T-helper 2 cell treated with Interferon-gamma antibody and Interleukin-4, amounts not matched to agents 5 μg/mL and 100 μg/mL, for 36 hours (primary cell): Measurements from ENCODE around the gene CD99.
"Not testable (repeated sequence)": the region's sequence is repeated elsewhere in the genome, so short reads cannot be mapped to it uniquely, and the experiment has no call there.

Experiments
- DNase-seq: peaks from one replicate; pipeline ENCODE4 v3.0.0; 2021; ENCODE audit warnings: low spot score
- H3K27ac Mint-ChIP-seq: one replicate; pipeline ENCODE4 v1.8.0; 2021; ENCODE audit warnings: mild to moderate bottlenecking, mixed read lengths
- H3K27me3 Mint-ChIP-seq: one replicate; pipeline ENCODE4 v1.8.0; 2021; ENCODE audit warnings: low read depth, mixed read lengths
- H3K36me3 Mint-ChIP-seq: one replicate; pipeline ENCODE4 v1.8.0; 2021; ENCODE audit warnings: low read depth, mixed read lengths
- H3K4me1 Mint-ChIP-seq: one replicate; pipeline ENCODE4 v1.8.0; 2021; ENCODE audit warnings: low read depth, mixed read lengths
- H3K4me3 Mint-ChIP-seq: one replicate; pipeline ENCODE4 v1.8.0; 2022; ENCODE audit warnings: mild to moderate bottlenecking, moderate library complexity, mixed read lengths
- H3K9me3 Mint-ChIP-seq: one replicate; pipeline ENCODE4 v1.8.0; 2021; ENCODE audit warnings: mixed read lengths

The CD99 gene

DNA sequence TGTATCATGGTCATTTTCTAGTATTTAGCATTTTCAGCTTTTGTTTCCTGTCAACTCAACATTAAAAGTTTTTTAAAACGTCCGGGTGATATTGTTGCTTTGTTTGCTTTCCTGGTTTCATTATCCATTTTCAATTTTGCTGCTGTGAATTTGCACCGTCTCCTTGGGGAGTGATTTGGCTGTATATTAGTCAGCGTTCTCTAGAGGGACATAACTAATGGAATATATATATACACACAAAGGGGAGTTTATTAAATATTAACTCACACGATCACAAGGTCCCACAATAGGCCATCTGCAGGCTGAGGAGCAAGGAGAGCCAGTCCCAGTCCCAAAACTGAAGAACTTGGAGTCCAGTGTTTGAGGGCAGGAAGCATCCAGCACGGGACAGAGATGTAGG lies 55.2 kb downstream of the CD99 start:
- not testable (repeated sequence) for H3K4me1 Mint-ChIP-seq, H3K27ac Mint-ChIP-seq, H3K4me3 Mint-ChIP-seq, H3K27me3 Mint-ChIP-seq, H3K9me3 Mint-ChIP-seq, DNase-seq
- peaks cover 16% of the 10 kb centered on the region for H3K36me3 Mint-ChIP-seq

DNA sequence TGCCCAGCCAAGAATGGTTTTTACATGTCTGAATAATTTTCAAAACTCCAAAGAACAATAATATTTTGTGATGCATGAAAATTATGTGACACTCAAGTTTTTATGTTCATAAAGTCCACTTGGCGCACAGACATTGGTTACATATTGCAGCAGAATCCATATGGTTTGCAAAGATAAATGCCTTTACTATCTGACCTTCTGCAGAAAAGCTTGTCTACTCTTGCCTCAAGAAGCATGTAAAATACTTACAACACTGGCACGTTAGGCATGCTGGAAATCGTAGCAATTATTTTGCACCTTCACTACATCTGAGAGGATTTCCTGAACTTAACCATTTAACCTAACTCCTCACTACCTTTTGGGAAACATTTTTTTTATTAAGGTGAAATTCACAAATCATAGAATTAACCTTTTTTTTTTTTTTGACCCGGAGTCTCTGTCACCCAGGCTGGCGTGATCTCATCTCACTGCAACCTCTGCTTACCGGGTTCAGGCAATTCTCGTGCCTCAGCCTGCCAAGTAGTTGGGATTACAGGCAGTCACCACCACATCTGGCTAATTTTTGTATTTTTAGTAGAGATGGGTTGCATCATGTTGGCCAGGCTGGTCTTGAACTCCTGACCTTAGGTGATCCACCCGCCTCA lies 57.2 kb downstream of the CD99 start:
- no peaks in the 10 kb centered on the region for H3K4me1 Mint-ChIP-seq
- H3K9me3 Mint-ChIP-seq: no peaks in the 10 kb centered on the region
- no peak for DNase-seq
- H3K27ac Mint-ChIP-seq: no peak overlapping the region
- peaks cover 6% of the 10 kb centered on the region for H3K27me3 Mint-ChIP-seq
- H3K4me3 Mint-ChIP-seq: no peak overlapping the region
- peaks cover 3% of the 10 kb centered on the region for H3K36me3 Mint-ChIP-seq

- H3K4me1 Mint-ChIP-seq: no peaks in the 10 kb centered on the region
- no peak overlapping the region for H3K27ac Mint-ChIP-seq
These were observed 57.7 kb downstream of the CD99 start for GRCh38 chrX:2748815-2749188.

DNA sequence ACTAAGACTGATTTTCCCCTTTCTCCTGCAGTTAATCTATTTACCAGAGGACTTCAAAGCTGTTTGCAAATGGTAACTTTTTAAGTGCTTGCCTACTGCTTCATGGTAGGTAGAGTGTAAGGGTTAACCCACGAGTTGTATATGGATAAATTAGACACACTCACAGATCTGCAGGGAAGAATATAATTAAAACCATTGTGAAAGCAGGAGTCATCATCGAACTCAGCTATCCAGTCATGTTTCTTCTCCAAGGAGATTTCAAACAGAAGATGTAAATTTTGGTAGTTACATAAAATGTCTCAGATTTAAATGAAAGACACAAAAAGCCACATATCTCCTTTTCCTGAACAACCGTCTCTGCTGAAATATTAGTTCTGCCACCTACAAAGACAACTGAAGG lies 60.2 kb downstream of the CD99 start:
- Mint-ChIP-seq H3K27me3 (peaks cover 6% of the 10 kb centered on the region), H3K4me1 (no peaks in the 10 kb centered on the region), H3K27ac (no peak overlapping the region), H3K4me3 (no peak overlapping the region), H3K9me3 (no peaks in the 10 kb centered on the region), H3K36me3 (no peaks in the 10 kb centered on the region)
- DNase-seq: no peak

More at GRCh38 chrX:2748815-2749188, 57.7 kb downstream of the CD99 start:
- DNase-seq: no peak
- no peaks in the 10 kb centered on the region for H3K9me3 Mint-ChIP-seq
- peaks cover 6% of the 10 kb centered on the region for H3K27me3 Mint-ChIP-seq
- no peak overlapping the region for H3K4me3 Mint-ChIP-seq
- H3K36me3 Mint-ChIP-seq: no peaks in the 10 kb centered on the region

DNA sequence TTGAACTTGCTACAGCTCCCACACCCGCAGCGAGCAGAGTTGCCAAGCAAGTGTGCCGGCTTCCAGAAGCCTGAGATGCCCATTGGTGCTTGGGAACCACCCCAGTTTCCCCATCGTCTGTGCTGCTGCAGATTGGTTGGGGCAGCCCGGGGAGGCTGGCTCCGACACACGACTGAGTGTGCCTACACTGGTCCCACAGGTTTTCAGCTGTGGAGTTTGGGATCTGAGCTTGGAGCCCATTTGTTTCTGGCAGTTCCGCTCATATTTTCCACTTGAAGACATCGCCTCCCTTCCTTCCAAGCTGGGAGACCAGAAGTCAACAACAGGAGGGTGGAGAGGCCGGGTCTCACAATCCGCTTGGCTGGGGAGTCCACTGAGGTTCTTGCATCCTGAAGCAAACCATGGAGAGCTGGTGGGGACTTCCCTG lies 60.8 kb downstream of the CD99 start, which contains the start of gene XG:
Gene XG, plus strand, starts transcription at position 167 of the 427 bp plus-strand sequence. Its CDS starts 235 bp downstream, at position 402.
- not testable (repeated sequence) for H3K9me3 Mint-ChIP-seq, H3K27me3 Mint-ChIP-seq, DNase-seq, H3K4me1 Mint-ChIP-seq, H3K36me3 Mint-ChIP-seq, H3K4me3 Mint-ChIP-seq, H3K27ac Mint-ChIP-seq

DNA sequence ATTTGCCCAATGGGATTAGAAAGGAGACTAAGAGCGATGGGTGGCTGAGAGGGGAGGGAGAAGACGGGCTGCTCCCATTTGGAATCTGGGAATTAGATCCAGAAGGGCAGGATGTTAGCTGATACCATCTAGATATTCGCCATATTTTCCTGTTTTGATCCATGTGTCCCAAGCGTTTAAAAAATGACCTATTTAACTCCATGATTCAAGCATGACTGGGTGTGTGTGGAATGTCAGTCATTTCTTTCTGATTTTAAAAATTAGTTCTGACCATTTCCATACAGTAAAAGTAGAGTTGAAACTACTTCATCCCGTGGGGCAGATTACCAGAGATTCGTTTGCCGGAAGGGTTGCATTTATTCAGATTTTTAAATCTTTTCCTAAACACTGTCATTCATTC lies 61.3 kb downstream of the CD99 start:
- H3K27me3 Mint-ChIP-seq, H3K4me1 Mint-ChIP-seq, H3K36me3 Mint-ChIP-seq, H3K27ac Mint-ChIP-seq, H3K9me3 Mint-ChIP-seq, DNase-seq, H3K4me3 Mint-ChIP-seq: not testable (repeated sequence)

DNA sequence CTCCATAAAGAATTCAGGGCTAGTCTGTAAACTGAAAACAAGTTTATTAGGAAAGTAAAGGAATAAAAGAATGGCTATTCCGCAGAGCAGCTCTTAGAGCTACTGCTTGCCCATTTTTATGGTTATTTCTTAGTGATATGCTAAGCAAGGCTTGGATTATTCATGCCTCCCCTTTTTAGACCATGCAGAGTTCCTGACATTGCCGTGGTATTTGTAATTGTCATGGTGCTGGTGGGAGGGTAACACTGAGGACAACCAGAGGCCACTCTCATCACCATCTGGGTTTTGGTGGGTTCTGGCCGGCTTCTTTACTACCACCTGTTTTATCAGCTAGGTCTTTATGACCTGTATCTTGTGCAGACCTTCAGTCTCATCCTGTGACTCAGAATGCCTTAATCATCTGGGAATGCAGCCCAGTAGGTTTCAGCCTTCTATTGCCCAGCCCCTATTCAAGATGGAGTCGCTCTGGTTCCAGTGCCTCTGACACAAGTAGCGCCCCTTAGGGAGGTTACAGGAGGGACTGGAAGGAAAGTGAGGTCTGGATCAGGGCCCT lies 64.1 kb downstream of the CD99 start:
- H3K4me3 Mint-ChIP-seq, DNase-seq, H3K9me3 Mint-ChIP-seq, H3K27me3 Mint-ChIP-seq, H3K36me3 Mint-ChIP-seq, H3K4me1 Mint-ChIP-seq, H3K27ac Mint-ChIP-seq: not testable (repeated sequence)

- Mint-ChIP-seq H3K9me3 (no peaks in the 10 kb centered on the region), H3K4me3 (no peak overlapping the region), H3K27me3 (peaks cover 4% of the 10 kb centered on the region), H3K4me1 (peaks cover 4% of the 10 kb centered on the region), H3K36me3 (no peaks in the 10 kb centered on the region), H3K27ac (no peak overlapping the region)
- no peak for DNase-seq
These were observed 65.5 kb downstream of the CD99 start for GRCh38 chrX:2756548-2756947.

DNA sequence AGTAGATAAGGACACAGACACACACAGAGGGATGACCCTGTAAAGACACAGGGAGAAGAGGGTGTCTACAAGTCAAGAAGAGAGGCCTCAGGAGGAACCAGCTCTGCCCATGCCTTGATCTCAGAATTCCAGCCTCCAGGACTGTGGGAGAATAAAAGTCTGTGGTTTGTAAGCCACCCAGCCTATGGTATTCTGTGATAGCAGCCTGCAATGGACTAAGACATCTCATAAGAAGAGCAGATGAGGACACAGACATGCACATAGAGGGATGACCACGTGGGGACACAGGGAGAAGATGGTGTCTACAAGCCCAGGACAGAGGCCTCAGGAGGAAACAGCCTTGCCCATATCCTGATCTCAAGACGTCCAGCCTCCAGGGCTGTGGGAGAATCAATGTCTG lies 70.2 kb downstream of the CD99 start:
- no peaks in the 10 kb centered on the region for H3K36me3 Mint-ChIP-seq
- DNase-seq: no peak

GRCh38 chrX:2762671-2763070 lies 71.6 kb downstream of the CD99 start:
- H3K4me3 Mint-ChIP-seq, DNase-seq, H3K4me1 Mint-ChIP-seq, H3K36me3 Mint-ChIP-seq, H3K27me3 Mint-ChIP-seq, H3K9me3 Mint-ChIP-seq, H3K27ac Mint-ChIP-seq: not testable (repeated sequence)

More for the DNA sequence above, 70.2 kb downstream of the CD99 start:
- Mint-ChIP-seq H3K4me3 (no peak overlapping the region), H3K4me1 (peaks cover 4% of the 10 kb centered on the region), H3K27ac (no peak overlapping the region), H3K9me3 (no peaks in the 10 kb centered on the region), H3K27me3 (no peaks in the 10 kb centered on the region)

- DNase-seq, H3K9me3 Mint-ChIP-seq, H3K36me3 Mint-ChIP-seq, H3K4me3 Mint-ChIP-seq, H3K27me3 Mint-ChIP-seq, H3K27ac Mint-ChIP-seq, H3K4me1 Mint-ChIP-seq: not testable (repeated sequence)
These were observed 73.9 kb downstream of the CD99 start for GRCh38 chrX:2764766-2765548.

- Mint-ChIP-seq H3K9me3 (no peaks in the 10 kb centered on the region), H3K36me3 (no peaks in the 10 kb centered on the region), H3K4me3 (no peak overlapping the region), H3K27ac (no peak overlapping the region), H3K4me1 (no peaks in the 10 kb centered on the region), H3K27me3 (no peaks in the 10 kb centered on the region)
- no peak for DNase-seq
These were observed 74.4 kb downstream of the CD99 start for GRCh38 chrX:2765549-2765830.

DNA sequence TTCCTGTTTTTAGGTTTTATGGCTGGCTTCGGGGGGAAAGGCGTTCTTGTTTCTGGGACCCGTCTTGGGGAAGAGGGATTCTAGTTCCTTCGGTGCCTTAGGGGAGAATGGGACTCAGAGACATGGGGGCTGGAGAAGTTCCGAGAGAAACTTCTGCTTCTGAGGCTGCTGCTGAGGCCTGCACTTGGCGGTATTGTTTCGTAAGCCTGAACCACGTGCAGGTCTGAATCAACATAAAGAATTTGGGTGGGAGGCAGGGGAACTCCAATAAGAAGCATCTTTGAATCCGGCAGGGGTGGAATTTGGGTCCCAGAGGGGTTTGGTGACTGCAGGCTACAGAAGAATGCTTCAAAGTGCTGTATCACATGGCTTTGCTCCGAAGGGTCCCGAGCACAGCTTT lies 75.8 kb downstream of the CD99 start:
- Mint-ChIP-seq H3K27me3 (peaks cover 2% of the 10 kb centered on the region), H3K9me3 (peaks cover 5% of the 10 kb centered on the region), H3K4me3 (no peak overlapping the region), H3K36me3 (no peaks in the 10 kb centered on the region), H3K4me1 (no peaks in the 10 kb centered on the region), H3K27ac (no peak overlapping the region)
- no peak for DNase-seq

DNA sequence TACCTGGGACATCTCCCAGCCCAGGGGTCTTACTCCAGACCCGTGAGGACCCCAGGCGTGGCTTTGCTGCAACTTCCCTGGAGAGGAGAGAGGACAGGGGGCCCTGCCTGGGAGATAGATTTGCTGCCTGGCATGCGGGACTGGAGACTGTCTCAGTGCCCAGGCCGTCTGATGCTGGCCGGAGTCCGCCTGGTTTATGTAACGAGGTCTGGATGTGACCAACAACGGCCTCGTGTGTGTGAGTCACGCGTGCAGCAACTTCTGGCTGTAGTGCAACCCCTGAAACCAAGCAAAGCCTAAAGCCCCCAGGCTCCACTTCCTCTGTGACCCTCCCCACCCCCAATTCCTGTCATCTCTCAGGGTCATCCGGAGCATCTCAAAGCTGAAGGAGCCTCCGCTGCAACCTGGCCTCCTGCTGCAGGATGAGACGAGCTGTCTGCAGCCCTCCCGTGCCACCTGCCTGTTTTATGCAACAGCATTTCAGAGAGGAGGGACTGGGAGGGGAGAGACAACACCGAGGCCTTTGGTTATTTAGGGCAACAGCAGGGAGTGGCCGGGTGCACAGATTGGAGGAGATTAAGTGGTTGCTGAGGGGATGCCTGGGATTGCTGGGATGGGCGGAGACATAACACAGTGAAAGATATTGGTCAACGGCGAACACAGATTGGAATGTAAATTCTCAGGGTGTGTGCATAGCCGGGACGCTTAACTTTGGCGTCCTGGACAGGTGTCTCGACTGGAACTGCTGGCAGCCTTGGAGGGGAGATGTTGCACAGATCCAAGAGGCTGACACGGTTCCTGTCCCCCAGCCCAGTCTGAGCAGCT lies 76.7 kb downstream of the CD99 start:
- Mint-ChIP-seq H3K36me3 (no peaks in the 10 kb centered on the region), H3K27me3 (peaks cover 5% of the 10 kb centered on the region), H3K27ac (no peak overlapping the region), H3K4me3 (no peak overlapping the region), H3K4me1 (no peaks in the 10 kb centered on the region), H3K9me3 (peaks cover 5% of the 10 kb centered on the region)
- no peak for DNase-seq
